Activated naive CD4-positive, alpha-beta T cell treated with anti-CD3 and anti-CD28 coated beads, Interleukin-2, amount 50 U/mL, for 16 hours (primary cell): ENCODE data around the gene DYRK3.
A peak's percentile ranks its signal among the peaks of the same experiment; 100 is the strongest.
"Not testable (repeated sequence)": the region's sequence is repeated elsewhere in the genome, so short reads cannot be mapped to it uniquely, and the experiment has no call there.

Source experiments
- DNase-seq: peaks from one replicate; pipeline ENCODE4 v3.0.0-alpha.2; 2020

The DYRK3 gene

GRCh38 chr1:206633708-206634121 lies 1.6 kb upstream of the DYRK3 start:
- DNase-seq = no peak

- DNase-seq = peak; percentile 75
These were observed 814 bp upstream of the DYRK3 start for GRCh38 chr1:206634365-206635079.

GRCh38 chr1:206635978-206636345 lies 626 bp downstream of the DYRK3 start:
- DNase-seq = no peak

- no peak for DNase-seq
These were observed 1.3 kb downstream of the DYRK3 start for GRCh38 chr1:206636671-206637070.

- no peak for DNase-seq
These were observed 2.3 kb downstream of the DYRK3 start for GRCh38 chr1:206637605-206638004.

DNA sequence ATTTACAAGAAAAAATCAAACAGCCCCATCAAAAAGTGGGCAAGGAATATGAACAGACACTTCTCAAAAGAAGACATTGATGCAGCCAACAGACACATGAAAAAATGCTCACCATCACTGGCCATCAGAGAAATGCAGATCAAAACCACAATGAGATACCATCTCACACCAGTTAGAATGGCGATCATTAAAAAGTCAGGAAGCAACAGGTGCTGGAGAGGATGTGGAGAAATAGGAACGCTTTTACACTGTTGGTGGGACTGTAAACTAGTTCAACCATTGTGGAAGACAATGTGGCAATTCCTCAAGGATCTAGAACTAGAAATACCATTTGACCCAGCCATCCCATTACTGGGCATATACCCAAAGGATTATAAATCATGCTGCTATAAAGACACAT lies 6.7 kb downstream of the DYRK3 start:
- not testable (repeated sequence) for DNase-seq

DNA sequence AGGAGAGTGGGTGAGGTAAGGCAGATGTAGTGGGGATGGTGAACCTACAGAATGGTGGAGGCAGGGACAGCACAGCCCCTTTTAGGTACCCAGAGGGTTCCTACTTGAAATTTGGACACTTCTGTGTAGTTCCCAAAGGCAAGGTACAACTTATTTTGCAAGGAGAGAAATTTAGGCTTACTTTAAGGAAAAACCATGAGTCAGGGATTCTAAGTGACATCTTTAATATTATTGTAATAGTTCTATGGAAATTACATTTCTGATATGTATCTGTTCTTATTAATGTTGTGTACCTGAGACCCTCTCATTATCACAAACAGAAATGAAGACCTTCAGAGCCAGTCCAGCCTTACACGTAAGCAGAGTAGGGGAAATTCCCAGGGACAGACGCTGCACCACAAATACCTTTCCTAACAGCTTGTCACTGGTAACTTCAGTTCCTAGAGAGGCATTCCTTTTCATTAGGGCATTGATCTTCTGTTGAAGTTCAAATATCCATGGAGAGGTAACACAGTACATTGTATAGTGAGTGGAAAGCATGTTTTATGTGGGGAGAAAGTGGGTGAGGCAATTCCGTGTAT lies 7.9 kb downstream of the DYRK3 start:
- no peak for DNase-seq

GRCh38 chr1:206646504-206646903 lies 11.2 kb downstream of the DYRK3 start:
- no peak for DNase-seq

DNA sequence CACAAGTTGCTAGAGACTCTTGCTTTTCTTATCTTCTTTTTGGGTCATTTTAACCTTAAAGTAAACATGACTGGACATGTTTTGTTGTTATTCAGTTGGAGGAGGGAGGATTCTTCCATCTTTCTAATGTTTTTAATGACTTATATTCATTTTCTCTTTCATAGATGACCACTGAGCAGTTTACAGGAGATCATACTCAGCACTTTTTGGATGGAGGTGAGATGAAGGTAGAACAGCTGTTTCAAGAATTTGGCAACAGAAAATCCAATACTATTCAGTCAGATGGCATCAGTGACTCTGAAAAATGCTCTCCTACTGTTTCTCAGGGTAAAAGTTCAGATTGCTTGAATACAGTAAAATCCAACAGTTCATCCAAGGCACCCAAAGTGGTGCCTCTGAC lies 11.9 kb downstream of the DYRK3 start:
- DNase-seq = no peak

DNA sequence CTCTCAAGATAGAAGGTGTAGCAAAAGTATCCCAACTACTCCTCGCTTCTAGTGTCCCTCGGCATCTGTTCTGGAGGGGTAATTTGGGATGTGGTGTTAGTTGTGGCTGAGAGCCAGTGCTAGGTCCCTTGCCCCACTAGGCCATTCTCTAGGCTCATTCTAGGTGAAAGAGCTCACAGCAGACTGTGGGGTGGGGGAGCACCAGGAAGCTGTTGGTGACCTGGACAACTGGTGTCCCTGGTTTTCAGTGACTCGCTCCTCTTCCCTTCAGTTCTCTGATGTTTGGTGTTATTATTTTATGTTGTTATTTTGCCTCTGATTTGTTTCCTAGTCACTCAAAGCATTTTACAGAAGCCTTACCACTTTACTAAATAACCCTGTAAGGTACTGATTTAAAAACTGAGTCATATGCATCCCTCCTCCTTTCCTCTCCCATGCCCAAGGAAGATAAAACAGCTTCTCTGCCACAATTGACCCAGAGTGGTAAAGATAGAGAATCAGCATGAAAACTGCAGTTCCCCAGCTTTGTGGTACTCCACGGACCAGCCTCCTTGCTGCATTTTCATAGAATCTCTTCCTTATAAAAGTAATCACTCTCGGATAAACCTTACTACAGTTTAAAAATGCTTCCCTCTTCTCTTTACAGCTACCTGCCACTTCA lies 14.1 kb downstream of the DYRK3 start:
- DNase-seq = no peak

DNA sequence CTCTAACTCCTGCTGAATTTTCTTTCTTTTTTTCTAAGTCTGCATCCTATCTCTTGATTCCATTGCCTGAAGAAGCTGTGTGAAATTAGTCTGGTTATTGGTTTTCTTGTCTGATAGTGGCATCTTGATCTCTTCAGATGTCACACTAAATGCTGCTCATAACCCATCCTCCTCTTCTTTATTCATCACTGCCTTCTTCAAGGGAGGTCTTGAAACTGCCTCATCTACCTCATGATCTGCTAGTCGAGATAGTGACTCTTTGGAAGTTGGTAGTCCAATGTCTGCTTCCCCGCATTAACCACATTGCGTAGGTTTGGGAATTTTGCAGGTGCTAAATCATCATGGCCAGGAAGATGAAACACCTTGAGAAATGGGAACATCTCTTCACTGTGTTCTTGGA lies 15.7 kb downstream of the DYRK3 start:
- DNase-seq = no peak

- DNase-seq = no peak
These were observed 16.9 kb downstream of the DYRK3 start for GRCh38 chr1:206651958-206652890.

GRCh38 chr1:206653715-206654459 lies 18.6 kb downstream of the DYRK3 start:
- no peak for DNase-seq

GRCh38 chr1:206654828-206655227 lies 19.5 kb downstream of the DYRK3 start:
- no peak for DNase-seq

DNA sequence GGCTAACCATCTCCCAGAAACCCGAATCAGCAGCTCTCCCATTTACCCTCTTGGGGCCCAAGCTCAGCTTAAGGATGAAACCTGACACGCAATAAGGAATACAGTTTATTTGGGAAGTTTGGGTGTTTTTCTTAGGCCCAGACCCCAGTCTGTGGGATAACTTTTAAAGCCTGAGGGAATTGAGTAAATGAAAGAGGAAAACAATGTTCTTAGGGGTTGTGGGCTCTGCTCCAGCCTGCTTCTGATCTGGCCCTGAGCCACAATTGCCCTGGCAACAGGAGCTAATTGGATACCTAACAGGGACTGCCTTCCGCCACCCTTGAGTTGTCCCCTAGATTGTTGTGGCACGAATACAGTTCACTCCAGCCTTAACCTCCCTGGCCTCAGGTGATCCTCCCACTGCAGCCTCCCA lies 20.1 kb downstream of the DYRK3 start:
- no peak for DNase-seq

DNA sequence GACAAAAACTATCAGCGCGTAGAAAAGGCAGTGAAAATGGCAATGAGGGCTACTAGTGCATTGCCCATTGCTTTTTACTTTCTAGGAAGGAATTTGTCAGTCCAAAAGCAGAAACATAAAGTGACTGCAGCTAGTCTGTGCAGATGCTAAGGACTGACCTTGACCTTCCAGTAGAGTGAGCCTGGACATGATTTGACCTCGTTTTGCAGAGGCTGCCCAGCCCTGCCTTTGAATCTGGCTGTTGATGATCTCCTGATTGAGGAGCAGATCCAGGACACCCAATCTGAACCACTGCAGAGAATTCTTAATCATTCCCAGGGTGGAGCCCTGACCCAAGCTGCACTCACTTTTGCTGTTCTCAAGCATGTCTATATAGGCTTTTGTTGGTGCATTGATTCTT lies 21.6 kb downstream of the DYRK3 start:
- DNase-seq = no peak

- DNase-seq = no peak
These were observed 22.4 kb downstream of the DYRK3 start for GRCh38 chr1:206657751-206658150.

DNA sequence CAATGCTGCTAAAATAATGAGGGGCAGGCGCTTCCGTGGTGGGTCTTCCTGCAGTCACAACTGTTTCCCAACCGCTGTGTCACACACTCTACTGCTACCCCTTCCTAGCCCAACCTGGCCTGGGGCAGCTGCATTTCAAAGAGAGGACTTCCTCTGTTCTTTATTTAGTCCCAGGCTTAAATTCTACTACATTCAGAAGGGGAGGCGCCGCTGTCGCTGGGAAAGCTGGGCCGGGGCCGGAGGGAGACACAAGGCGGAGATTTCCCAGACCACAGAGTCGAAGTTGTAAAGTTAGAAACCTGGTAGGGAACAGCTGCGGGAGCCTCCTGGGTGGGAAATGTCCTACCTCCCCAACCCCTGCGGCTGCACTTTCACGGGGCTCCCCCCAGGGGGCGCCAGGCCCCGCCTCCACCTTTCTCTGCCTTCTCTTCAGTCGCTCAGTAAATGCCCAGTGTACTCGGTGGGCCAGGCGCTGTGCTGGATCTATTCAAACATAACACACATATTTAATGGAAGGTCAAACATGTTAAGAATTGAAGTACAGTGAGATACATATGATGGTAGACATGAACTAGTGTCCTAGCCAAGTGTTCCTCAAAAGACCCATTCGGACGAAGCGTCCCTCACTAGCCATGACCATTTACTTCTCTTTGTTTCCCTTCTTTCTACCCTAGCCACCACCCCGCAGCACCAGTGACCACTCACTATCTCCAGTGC lies 23.1 kb downstream of the DYRK3 start:
- peak; percentile 48 for DNase-seq

DNA sequence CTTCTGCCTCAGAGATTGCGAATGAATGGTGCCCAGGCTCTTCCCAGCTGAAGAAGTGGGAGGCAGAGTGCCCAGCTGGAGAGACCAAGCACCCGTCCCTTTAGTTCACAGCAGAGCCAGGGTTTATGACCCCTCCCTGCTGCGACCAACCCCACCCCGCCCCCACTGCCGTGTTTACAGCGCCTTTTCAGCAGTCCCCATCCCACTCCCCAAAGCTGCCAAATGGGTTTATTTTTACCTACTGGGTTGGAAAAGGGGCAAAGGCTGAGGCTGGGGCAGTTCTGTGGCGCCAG lies 23.6 kb downstream of the DYRK3 start:
- no peak for DNase-seq

GRCh38 chr1:206660136-206660535 lies 24.8 kb downstream of the DYRK3 start:
- no peak for DNase-seq

GRCh38 chr1:206661161-206661820 lies 26.0 kb downstream of the DYRK3 start:
- DNase-seq = no peak
